SK-N-DZ (cell line): Measurements from ENCODE around the gene FAM83B.
"Not testable (repeated sequence)": the region's sequence is repeated elsewhere in the genome, so short reads cannot be mapped to it uniquely, and the experiment has no call there.

Source experiments
- DNase-seq: peaks from one replicate; pipeline ENCODE4 v3.0.0-alpha.2; 2015; ENCODE audit warnings: low spot score

Gene FAM83B

DNA sequence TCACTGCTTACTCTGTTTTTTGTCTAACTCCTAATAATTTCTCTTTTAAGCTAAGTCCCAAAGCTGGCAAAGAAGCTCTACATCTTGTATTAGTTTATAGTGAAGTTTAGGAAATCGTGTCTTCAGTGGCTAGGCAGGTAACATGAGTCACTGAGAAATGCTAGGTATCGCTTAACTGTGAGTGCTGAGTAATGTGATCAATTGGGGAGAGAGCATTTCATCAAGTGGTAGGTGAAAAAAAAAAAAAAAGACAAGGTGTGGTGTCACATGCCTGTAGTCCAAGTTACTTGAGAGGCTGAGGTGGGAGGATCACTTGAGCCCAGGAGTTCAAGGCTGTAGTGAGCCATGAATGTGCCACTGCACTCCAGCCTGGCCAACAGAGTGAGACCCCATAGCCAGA is 125.3 kb downstream of the FAM83B start:
- no peak for DNase-seq

DNA sequence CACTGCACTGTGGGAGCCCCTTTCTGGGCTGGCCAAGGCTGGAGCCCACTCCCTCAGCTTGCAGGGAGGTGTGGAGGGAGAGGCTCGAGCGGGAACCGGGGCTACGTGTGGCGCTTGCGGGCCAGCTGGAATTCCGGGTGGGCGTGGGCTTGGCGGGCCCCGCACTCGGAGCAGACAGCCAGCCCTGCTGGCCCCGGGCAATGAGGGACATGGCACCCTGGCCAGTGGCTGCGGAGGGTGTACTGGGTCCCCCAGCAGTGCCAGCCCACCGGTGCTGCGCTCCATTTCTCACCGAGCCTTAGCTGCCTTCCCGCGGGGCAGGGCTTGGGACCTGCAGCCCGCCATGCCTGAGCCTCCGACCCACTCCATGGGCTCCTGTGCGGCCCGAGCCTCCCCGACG is 132.6 kb downstream of the FAM83B start:
- not testable (repeated sequence) for DNase-seq

- no peak for DNase-seq
Observed at GRCh38 chr6:54980511-54981275, 134.1 kb downstream of the FAM83B start.

GRCh38 chr6:54981276-54981609 is 134.7 kb downstream of the FAM83B start:
- DNase-seq, result no peak

DNA sequence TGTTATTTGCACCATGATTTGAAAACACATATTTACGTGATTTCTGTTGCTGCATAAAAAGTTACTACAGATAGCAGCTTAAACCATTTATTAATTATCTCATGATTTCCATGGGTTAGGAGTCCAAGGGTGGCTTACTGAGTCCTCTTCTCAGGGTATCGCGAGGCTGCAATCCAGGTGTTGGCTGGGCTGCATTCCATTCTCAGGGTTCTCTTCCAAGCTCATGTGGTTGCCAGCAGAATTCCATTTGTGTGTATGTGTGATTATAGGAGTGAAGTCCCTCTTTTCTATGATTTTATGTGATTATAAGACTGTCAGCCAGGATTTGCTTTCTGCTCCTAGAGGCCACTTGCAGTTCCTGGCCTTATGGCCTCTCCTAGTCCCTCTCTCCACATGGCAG is 135.1 kb downstream of the FAM83B start:
- no peak for DNase-seq

DNA sequence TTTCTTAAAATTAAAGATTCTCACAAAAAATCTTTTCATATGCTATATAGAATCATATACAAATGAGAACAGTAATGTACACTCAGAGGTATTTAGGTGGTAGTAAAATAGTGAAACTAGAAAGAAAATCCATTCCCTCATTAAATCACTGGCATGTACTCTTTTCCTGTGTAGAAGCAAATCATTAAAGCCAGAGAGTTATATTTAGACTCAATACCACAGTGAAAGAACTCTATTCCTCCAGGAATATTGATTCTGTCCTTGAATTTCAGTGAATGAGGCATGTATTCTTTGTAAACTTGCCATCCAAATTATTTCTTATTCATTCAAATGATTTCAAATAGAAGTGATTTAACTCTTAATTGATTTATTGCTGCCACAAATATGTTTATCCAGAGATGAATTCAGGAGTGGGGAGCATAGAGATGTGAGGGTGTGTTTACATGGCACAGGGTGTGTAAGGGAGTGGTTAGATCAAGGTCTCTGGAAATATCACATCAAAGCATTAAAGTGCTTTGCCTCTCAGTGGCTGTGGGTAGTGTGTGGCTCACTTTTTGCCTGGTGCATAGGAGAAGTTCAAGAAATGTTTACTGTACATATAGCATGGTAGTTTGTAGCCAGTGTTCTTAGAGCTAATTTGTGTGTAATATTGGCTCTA is 141.2 kb downstream of the FAM83B start:
- no peak for DNase-seq

DNA sequence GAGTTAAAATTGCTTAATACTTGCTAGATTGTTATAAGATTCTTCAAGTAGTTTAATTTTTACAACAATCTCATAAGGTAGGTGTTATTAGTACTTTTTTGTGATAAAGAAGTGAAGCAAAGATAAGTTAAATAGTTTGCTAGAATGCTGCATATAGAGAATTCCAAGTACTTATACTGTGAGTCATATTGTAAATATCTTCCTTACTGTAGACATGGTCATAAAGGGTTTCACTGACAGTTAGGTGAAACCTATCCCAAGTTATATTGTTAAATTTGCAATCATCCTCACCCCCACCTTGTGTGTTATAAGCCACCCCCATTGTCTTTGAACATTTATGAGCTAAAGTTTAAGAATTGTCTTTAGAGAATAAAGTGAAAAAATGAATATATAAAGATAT is 142.0 kb downstream of the FAM83B start:
- no peak for DNase-seq

GRCh38 chr6:54990001-54990400 is 143.4 kb downstream of the FAM83B start:
- no peak for DNase-seq
